Gastrocnemius medialis (tissue), 4 donors: ENCODE results near the gene PIK3CD. TPM values are rescaled to one million over a fixed set of nuclear protein-coding genes. Genes with fewer than 3 reads are reported as not detected.
"Not testable (repeated sequence)": the region's sequence is repeated elsewhere in the genome, so short reads cannot be mapped to it uniquely, and the experiment has no call there.

Source experiments
- ATAC-seq, 2 donors: fragments of 150-250 bp; one replicate each; pipeline ENCODE4 v1.9.1; 2016
- DNase-seq, 2 donors: peaks; one replicate each; pipeline ENCODE4 v3.0.0-alpha.2; 2019
- H3K27ac ChIP-seq, 4 donors: fragments of 200-600 bp; sonication (generic); 1 replicate in 1 of 4; 2 replicates in 3 of 4; pipeline ENCODE4 v1.5.1; 2016 to 2018; ENCODE audit warnings: mild to moderate bottlenecking in 2 of 4, moderate library complexity in 1 of 4
- H3K27me3 ChIP-seq, 3 donors: fragments of 200-600 bp; sonication (generic) in 2 of 3; 1 replicate in 1 of 3; 2 replicates in 2 of 3; pipeline versions ENCODE4 v1.5.1 to v1.6.0; 2016 to 2019; ENCODE audit warnings: mild to moderate bottlenecking in 1 of 3, moderate library complexity in 1 of 3
- H3K36me3 ChIP-seq, 2 donors: fragments of 200-600 bp; sonication (generic) in 1 of 2; one replicate each; pipeline ENCODE4 v1.5.1; 2017 to 2018
- H3K4me1 ChIP-seq, 2 donors: fragments of 200-600 bp; sonication (generic) in 1 of 2; one replicate each; pipeline ENCODE4 v1.5.1; 2016 to 2017; ENCODE audit warnings: mild to moderate bottlenecking in 2 of 2
- H3K4me3 ChIP-seq, 4 donors: fragments of 200-600 bp; sonication (generic) in 3 of 4; 1 replicate in 1 of 4; 2 replicates in 3 of 4; pipeline ENCODE4 v1.5.1; 2016 to 2019; ENCODE audit warnings: mild to moderate bottlenecking in 2 of 4
- H3K9me3 ChIP-seq, 3 donors: fragments of 200-600 bp; sonication (generic) in 2 of 3; 1 replicate in 1 of 3; 2 replicates in 2 of 3; pipeline ENCODE4 v1.5.1; 2016 to 2019
- CTCF ChIP-seq, 5 experiments: fragments of 450-650 bp in 3 of 5; fragments of 200-600 bp in 2 of 5; sonication (generic) in 2 of 5; IDR thresholded peaks in 4 of 5; conservative IDR thresholded peaks in 1 of 5; 1 replicate in 4 of 5; 2 replicates in 1 of 5; pipeline ENCODE4 v1.5.1; 2016 to 2019; ENCODE audit warnings: antibody characterized with exemption in 5 of 5, mild to moderate bottlenecking in 3 of 5, moderate library complexity in 3 of 5
- POLR2A ChIP-seq, 2 donors: fragments of 450-650 bp; IDR thresholded peaks; one replicate each; pipeline ENCODE4 v1.6.1; 2017; ENCODE audit warnings: antibody characterized with exemption in 2 of 2, mild to moderate bottlenecking in 2 of 2, moderate library complexity in 2 of 2
- in situ Hi-C, 4 donors: fragments of 200-750 bp; cut with MboI; loops; one replicate each; pipeline versions ENCODE4 v1.15.0 to v1.8.0; 2017; ENCODE audit warnings: low sequenced_read_pairs in 4 of 4
- intact Hi-C: fragments of 100-400 bp; cut with DNase I; formaldehyde crosslinking; loops from one replicate; pipeline ENCODE4 v1.15.1; 2023; ENCODE audit warnings: low total_unique reads
- total RNA-seq, 4 donors: library from RNA; depleted of rRNA; stranded (reverse); fragments of >200 nt; gene quantifications; one replicate each; pipeline versions ENCODE4 v1.1.0 to v1.2.3, GENCODE V29; 2016

Gene PIK3CD
- total RNA-seq, 4 donors from 2014 or later: 0.66 to 2.3 (median 1.3) TPM

- H3K4me3 ChIP-seq: no peak overlapping the region
- intact Hi-C loops: no loop called here
- DNase-seq: no peak
- no peak overlapping the region for H3K27ac ChIP-seq
- ATAC-seq: no peak
- H3K27me3 ChIP-seq: no peaks in the 10 kb centered on the region
- H3K9me3 ChIP-seq: no peaks in the 10 kb centered on the region
- no peak for TF ChIP-seq CTCF (IDR thresholded peaks at IDR 0.05 in 4 of 5, conservative IDR thresholded peaks at IDR 0.05 in 1 of 5)
- TF ChIP-seq POLR2A (IDR thresholded peaks at IDR 0.05): no peak
- no peaks in the 10 kb centered on the region for H3K36me3 ChIP-seq
- no peaks in the 10 kb centered on the region for H3K4me1 ChIP-seq
- in situ Hi-C loops: no loop called here
Measured at GRCh38 chr1:9675393-9675792, 23.9 kb downstream of the PIK3CD start.

GRCh38 chr1:9676128-9676527, 24.6 kb downstream of the PIK3CD start:
- DNase-seq, H3K9me3 ChIP-seq, in situ Hi-C loops, H3K27ac ChIP-seq, H3K36me3 ChIP-seq, ATAC-seq, H3K4me1 ChIP-seq, intact Hi-C loops, H3K4me3 ChIP-seq, H3K27me3 ChIP-seq: not testable (repeated sequence)

DNA sequence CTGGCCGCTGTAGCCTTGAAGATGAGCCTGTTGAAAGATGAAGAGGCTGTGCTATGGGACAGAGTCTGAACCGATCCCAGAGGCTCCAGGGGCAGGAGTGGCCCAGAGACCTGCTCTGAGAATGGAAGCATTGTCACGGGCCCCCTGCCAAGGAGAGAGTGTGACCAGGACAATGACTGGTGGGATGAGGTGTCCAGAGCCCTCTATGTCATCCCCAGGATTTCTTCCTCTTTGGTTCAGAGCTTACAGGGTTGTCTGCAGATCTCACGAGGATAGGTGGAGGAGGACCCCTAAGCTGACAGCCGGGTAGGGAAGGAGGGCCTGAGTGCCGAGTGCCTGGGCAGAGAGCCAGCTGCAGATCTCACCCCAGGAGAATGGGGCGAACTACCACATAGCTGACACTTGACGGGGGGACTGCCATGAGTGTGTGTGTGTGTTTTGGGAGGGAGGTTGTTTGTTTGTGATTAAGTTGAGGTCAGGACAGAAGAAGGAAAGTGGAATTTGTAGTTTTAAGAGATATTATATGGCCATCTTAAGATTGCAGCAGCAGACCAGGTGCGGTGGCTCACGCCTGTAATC, 25.4 kb downstream of the PIK3CD start:
- in situ Hi-C loops: no loop called here
- no peak for ATAC-seq
- Histone ChIP-seq H3K27me3 (no peaks in the 10 kb centered on the region), H3K4me1 (no peaks in the 10 kb centered on the region), H3K9me3 (no peaks in the 10 kb centered on the region), H3K36me3 (no peaks in the 10 kb centered on the region), H3K4me3 (no peak overlapping the region), H3K27ac (no peak overlapping the region)
- DNase-seq: no peak
- intact Hi-C loops: no loop called here
- no peak for TF ChIP-seq POLR2A (IDR thresholded peaks at IDR 0.05)

GRCh38 chr1:9680091-9680490, 28.6 kb downstream of the PIK3CD start:
- intact Hi-C loops (no loop called here), in situ Hi-C loops (no loop called here)
- H3K36me3 ChIP-seq: no peaks in the 10 kb centered on the region
- no peak overlapping the region for H3K27ac ChIP-seq
- no peak for TF ChIP-seq CTCF (IDR thresholded peaks at IDR 0.05 in 4 of 5, conservative IDR thresholded peaks at IDR 0.05 in 1 of 5)
- no peak for TF ChIP-seq POLR2A (IDR thresholded peaks at IDR 0.05)
- H3K9me3 ChIP-seq: no peaks in the 10 kb centered on the region
- no peak overlapping the region for H3K4me3 ChIP-seq
- ATAC-seq (no peak), DNase-seq (no peak)
- no peaks in the 10 kb centered on the region for H3K27me3 ChIP-seq
- H3K4me1 ChIP-seq: no peaks in the 10 kb centered on the region

DNA sequence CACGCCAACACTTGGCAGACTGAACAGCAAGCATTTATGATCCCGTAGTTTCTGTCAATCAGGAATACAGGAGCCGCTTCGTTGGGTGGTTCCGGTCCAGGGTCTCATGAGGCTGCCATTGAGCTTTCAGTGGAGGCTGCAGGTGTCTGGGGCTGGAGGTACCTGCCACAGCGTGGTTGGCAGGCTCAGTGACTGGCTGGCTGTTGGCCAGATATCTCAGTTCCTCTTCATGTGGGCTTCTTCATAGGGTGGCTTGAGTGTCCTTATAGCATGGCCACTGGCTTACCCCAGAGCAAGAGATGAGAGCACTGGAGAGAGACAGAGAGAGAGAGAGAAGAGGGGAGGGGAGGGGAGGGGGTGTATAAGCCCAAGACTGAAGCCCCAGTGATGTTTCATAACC, 29.3 kb downstream of the PIK3CD start:
- Histone ChIP-seq H3K36me3 (no peaks in the 10 kb centered on the region), H3K27me3 (no peaks in the 10 kb centered on the region), H3K27ac (no peak overlapping the region), H3K4me1 (no peaks in the 10 kb centered on the region), H3K9me3 (no peaks in the 10 kb centered on the region), H3K4me3 (no peak overlapping the region)
- intact Hi-C loops: no loop called here
- DNase-seq: no peak
- in situ Hi-C loops: no loop called here
- ATAC-seq: no peak
- TF ChIP-seq CTCF (IDR thresholded peaks at IDR 0.05 in 4 of 5, conservative IDR thresholded peaks at IDR 0.05 in 1 of 5): no peak
- no peak for TF ChIP-seq POLR2A (IDR thresholded peaks at IDR 0.05)

GRCh38 chr1:9684801-9685200, 33.3 kb downstream of the PIK3CD start:
- TF ChIP-seq CTCF (IDR thresholded peaks at IDR 0.05 in 4 of 5, conservative IDR thresholded peaks at IDR 0.05 in 1 of 5) (no peak), POLR2A (IDR thresholded peaks at IDR 0.05) (no peak)
- no peak overlapping the region for H3K4me3 ChIP-seq
- H3K27ac ChIP-seq: no peak overlapping the region
- no peaks in the 10 kb centered on the region for H3K9me3 ChIP-seq
- DNase-seq (no peak), ATAC-seq (no peak)
- H3K4me1 ChIP-seq: peaks cover 12 to 20% of the 10 kb centered on the region in 2 donors
- H3K36me3 ChIP-seq: no peaks in the 10 kb centered on the region
- intact Hi-C loops (no loop called here), in situ Hi-C loops (no loop called here)
- peaks cover 21 to 24% (median 21%) of the 10 kb centered on the region in 3 donors for H3K27me3 ChIP-seq
